Measurements from ENCODE around the gene PKD1L1.

Gene PKD1L1

DNA sequence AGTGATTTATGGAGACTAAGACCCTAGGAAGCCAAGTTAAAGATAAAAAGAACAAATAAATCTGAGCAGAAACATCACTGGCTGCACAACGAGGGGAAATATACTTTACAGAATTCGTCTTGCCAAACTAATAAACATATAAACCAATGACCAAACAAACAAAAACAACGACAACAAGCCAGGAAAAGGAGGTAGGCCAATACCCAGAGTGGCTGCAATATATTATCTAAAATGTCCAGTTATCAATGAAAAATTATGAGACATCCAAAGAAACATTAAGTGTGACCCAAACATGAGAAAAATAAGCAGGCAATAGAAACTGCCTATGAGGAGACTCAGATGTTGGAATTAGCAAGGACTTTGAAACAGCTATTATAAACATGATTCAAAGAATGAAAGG is 81.0 kb downstream of the PKD1L1 start:
- DNase-seq: no peak

DNA sequence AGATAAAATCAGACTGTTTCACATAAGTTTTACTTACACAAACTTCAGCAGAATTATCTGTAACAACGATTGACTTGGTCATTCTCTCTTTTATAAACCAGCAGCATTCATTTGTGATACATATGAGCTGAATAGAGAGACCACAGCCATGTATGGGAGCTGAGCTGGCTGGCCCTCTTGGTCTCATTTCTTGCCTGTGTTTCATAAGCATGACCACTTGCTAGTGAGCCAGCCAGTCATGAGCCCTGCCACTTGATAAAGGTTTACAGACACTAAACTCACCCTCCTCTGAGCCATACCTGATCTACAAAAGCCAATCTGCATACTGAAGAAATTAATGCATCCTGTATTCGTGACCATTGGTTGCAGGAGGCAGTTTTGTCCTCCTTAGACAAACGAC is 82.1 kb downstream of the PKD1L1 start:
- no peak for DNase-seq

DNA sequence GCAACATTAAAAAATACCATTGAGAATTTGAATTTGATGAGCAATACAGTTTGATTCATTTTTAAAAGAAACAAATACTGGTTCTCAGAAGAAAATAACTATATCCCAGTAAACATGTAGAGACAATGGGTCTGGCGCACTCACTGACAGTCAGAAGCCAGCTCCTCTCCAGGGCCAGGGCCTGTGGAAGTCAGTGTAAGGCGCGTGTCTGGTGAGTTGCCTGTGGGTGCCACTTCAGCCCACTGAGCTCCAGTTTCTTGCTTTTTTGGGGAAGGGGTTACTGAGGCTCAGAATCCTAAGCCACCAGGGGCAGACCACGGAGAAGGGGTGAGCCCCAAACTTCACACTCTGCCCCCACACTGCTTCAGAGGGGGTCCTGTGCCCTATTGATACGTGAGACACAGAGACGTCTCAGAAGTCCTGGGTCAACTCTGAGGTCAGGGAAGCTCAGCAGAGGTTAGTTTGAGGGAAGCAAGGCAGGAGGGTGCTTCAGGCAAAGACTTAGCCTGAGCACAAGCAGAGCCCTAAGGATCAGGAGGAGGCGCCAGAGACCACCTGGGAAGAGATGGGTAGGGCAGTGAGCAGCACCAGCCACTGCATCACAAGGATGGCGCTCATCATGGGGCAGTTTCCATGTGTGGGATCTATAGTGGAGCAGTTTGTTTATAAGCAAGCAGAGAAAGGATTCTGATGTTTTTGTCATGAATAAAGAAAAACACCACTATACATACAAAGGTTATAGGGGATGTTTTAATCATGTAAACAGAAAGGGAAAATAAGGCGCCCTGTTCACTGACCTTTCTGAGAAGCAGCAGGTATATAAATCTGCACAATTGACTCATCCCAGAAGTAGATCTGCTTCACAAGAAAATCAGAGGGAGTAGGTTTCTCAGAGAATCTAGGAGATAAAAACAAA is 95.7 kb downstream of the PKD1L1 start:
- no peak for DNase-seq

DNA sequence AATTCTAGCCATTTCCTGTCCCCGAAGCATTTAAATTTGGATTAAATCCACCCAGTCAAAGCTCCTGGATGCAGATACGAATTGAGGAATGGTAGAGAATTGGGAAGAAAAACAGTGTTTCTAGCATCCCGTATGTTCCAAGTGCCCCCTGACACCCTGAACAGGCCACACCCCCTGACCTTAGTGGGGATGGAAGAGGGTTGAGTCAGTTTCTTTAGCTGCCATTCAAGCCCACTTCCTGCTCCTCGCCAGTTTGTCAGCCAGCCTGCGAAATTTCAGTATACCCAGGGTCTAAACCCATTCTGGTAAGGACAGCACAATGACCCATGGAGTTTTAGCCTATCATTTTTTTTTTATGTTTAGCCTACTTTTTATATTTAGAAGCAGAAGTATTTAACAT is 101.1 kb downstream of the PKD1L1 start:
- no peak for DNase-seq

DNA sequence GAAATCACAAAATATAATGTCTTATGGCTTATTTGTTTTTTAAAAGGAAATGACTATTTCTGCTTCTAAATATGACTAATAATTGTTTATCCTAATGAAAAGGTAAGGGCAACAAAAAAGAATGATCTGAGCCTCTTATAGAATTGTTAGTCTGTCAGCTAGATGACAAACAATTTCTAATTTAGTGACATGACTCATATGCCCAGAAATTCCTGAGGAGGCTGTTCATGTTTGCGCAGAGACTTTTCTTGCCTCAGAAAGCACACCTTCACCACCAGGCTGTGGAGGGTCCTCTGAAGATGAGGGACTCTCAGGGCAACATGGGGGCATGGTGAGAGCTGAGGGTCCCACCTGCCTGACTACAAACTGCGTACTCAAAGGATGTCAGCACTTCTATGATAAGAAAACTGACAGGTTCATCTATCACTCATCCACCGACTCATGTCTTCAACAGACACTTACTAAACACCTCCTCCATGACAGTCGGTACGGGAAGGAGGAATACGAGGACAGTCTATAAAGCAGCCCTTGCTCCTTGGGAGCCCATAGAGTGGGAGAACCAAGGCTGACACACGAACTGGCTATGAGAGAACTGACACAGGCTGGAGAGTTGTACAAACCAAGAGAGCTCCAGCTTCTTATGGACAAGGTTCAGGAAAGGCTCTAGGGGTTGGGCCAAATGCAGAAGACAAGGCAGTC is 102.0 kb downstream of the PKD1L1 start:
- DNase-seq: no peak

DNA sequence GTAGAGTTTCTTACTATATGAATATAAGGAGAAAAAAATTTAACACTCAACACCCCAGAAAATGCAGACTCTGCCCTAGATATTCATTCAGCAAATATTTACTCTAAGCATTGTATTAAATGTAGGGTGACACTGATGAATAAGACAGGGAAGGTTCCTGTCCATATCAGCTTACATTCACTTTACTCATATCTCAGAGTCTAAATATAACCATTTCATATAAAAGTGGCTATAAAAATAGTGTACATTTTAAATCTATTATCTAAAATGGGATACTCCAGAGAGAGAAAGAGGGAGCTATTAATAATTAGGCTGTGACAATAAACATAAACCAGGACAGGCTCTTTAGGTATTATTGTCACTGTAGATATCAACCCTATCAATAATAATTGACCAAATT is 104.0 kb downstream of the PKD1L1 start:
- no peak for DNase-seq

DNA sequence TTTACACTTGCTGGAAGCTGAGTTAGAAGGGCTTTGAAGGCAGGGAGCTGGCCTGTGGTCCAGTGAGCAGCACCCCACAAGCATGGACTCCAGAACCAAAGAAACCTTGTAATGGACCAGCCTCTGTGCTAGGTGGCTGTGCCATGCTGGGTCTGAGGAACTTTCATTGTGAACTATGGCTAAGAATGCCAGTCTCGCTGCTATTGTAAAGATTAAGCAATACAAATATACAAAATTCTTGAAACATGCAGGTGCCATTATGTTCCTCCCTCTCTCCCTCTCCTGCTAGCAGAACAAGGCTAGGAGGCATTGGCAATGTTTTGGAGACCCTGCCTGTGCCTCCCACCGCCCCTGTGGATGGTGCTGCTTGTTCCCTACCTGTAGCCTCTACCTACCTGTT is 105.0 kb downstream of the PKD1L1 start:
- DNase-seq: no peak

DNA sequence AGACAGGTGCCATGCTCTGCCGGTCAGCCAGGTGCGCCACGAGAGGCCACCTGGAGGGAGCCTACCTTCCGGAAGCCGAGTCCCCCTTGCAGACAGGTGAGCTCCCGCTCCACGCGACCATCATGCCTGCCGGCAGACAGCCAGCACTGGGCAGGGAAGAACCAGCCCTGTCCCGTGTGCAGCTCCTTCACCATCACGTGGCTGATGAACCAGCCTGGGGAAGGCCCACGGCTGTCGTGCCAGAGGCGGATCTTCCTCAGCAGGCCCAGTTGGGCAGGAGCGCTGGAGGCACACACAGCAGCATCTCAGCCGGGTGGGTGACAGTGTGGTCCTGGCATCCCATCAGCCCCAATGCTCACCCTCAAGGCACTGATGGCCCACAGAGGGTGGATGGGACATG is 108.9 kb downstream of the PKD1L1 start:
- DNase-seq: no peak

DNA sequence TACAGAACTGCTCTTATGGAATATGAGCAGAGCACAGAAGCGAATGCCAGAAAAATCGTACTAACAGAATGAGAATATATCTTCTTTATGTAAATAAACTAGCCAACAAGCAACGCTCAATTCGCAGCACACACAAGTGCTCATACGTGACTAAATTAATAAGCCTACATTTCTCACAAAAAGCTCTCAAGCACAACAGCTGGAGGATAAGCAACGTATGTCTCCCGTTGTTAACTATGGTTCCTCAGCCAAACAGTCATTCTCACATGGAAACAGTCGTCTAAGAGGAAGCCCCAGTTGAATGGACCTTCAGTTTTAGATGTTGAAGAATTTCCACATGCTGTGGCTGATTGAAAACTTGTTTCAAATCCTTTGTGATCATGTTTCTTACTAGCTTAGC is 110.4 kb downstream of the PKD1L1 start:
- no peak for DNase-seq

DNA sequence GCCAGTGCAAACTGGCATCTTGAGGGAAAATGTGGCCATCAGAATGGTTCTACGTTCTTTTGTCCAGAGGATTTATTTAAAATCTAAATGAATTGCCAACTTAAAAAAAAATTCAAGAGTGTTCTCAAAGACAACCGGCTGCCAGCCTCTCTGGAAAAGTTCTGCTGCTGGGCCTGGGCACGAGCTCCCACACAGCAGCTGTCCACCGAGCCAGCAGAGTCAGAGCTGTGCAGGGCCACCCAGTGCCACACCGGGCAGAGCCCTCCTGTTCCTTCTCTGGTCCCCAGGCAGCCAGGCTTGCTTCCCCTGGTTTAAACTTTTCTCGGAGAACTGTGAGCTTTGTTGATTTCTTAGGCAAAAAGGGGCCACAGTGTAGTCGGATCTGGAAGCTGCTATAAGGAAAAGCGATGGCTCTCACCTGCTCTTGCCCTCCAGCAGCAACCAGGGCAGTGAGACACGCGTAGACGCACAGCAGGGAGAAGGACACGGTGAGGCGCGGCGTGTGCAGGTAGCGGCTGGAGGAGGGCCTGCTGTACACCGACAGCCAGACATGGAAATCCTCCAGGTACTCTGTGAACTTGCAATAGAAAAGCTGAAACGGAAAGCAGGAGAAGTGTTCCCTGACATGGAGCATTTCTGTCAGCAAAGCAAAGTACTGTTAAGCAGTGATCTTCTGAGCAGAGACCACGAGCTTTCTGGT is 111.6 kb downstream of the PKD1L1 start:
- no peak for DNase-seq

DNA sequence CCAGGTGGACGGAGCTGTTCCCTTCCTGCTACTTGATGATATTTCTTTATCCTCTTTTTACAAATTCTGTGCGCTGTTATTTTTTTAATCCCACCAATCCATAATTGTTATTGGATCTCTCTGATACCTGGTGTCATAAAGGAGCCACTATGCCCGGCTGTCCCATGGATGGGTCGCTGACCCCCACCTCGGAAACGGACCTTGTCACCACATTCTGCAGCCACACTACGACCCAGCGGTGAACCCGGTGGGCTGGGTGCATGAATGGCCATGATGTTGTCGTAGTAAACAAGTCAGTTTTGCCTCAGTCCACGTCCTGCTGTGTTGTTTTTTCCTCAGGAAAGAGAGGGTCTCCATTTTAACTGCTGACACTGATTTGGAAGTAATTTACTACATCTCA is 112.2 kb downstream of the PKD1L1 start:
- no peak for DNase-seq

DNA sequence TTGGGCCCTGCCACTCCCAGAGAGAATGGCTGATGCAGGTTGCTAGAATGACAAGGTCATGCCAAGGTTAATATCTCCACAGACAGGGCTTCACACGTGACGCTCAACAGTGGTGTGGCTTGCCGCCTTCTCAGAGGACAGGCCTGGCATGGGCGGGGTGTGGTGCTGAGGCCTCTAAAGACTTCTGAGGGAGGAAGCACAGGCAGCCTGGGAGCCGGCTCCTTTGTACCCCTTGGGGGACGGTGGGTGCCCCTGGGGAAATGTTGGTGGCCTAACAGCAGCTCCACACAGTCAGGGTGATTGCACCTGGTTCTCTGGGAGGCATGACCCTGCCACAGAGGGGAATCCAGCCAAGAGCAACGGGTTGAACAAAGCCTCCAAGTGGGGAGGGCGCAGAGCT is 115.1 kb downstream of the PKD1L1 start:
- DNase-seq: no peak

DNA sequence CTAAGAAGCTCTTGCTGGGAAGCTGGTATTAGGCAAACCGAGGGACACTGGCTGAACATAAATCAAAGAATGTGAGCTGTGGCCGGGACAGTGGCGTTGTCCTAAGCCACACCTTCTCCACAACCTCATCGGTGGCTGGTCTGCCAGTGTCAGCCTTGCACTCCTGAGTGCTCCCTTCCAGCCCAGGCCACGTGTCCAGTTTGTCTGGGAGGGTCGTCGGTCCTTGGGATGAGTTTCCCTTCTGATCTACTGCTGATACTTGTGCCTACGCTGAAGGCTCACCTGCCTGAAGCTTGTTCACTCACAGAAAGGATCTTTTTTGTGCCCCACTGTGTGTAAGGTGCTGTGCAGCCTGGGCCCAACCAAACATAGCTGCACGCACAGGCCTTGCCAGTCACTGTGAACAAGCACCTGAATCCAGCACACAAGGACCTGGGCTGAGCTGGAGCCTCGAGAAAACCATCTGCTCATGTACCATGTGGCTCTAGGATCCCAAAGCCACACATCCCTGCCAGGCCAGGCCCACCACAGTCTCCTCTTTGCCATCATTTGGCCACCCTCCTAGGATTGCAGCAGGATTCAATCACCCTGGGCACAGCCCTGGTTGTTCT is 116.1 kb downstream of the PKD1L1 start:
- DNase-seq: no peak

DNA sequence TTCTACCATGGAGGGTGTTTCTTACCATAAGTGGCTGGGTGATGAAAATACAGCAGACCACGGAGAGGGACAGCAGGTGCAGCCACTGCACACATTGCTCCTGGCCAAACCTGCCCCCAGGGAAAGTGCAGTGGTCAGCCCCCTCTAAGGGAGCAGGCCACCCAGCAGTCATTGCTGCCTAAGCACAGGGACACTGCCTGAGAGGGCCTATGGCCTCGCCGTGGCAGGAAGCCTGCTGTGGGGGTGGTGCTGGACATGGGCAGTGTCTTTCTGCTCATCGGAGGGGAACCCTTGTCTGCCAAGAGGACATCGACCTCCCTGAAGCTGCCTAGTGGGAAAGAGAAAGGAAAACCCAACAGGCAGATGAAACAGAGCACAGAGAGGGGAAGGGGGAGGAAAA is 118.3 kb downstream of the PKD1L1 start:
- no peak for DNase-seq

DNA sequence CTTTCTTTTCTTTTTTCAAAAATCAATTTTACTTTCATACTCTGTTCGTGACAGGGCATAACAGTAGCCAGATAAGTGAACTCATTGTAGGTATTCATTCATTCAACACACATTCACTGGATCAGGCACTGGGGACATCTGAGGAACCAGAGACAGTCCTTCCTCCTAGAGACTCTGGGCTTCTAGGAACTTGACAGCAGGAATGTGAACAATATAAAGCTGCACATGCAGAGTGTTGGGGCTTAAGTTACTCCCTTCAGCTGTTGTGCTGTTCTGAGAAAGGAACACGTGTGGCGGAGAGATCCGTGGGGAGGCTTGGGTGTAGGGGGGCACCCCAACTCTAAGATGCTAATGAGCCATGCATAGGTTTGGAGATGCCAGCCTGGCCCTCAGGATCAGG is 120.4 kb downstream of the PKD1L1 start:
- DNase-seq: no peak

DNA sequence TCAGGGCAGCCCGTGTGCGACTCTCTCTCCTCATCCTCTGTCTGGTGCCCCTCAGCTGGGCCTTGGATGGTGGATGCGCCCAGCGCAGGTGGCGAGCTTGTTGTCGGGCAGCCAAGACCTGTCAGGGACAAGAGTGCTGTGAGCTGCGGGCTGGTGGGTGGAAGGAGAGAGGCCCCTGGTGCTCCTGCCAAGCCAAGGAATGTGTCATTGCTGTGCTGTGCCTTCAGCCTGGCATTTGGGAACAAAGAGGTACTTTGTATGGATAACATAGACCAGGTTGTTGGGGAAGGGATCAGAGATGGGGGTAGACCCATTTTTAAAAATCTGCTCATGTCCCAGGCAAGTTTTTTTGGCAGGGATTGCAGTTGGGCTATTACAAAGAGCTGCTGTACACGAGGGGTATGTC is 120.9 kb downstream of the PKD1L1 start:
- no peak for DNase-seq

DNA sequence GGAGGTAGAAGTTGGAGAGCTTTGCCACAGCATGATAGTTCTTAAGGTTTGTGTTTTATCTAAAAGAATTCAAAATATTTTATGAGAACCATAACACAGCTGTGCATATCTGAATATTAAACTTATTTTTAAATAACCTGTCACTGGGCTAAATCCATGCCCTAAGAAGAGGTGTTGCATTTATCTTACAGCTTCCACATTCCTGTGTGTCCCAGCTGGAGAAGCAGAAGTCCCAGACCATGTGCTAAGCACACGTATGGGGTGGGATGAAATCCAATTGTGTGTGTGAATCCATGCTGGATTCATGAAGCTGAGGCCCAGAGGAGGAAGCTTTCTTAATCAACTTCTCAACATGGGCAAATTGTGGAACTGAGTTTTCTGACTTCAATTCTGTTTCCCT is 121.5 kb downstream of the PKD1L1 start:
- no peak for DNase-seq

DNA sequence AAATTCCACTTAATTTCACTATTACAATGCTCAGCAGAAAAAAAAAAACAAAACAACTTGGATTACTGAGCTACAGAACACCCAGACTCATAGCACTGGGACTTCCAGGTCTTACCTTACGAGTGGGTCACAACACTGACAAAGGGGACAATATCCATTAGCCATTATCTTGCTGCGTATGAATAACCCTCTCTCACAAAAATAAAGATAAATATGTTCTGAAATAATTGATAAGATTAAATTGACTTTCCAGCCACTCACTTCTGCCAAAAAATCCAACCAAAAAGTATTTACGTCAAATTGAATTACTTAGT is 128.7 kb downstream of the PKD1L1 start:
- no peak for DNase-seq

DNA sequence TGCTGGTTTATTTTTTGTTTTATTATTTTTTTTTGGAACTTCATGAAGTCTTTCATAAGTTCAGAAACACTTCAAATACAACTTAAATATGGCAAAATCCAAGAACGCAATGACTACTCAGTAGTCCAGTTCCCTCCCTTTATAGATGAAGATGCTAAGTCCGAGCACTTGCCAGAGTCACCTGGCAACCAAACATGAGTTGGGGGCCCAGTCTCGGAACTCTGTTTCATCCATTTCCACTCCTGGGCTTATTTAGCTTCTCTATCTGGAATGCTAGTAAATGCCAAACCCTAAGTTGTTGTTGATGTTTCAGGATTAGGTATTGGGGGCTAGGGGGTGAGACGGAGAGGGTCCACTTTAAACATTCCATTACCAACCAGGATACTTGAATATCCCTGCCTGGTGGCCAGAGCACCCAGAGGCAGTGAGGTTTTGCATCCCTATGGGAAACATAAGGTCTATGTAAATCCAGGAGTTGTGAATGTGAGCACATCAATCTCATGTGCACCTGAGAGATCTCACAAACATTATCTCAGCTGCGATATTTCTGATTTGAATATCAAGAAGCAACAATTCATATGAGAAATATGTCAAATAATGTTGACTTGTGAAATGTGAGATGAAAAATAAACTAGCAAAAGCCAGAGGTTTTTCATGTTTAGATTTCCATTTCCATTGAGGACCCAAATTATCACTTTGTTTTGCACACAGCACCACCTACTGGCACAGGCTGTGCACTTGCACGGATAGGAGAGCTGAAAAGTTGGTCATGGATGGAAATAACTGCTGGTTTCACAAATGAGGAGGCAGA is 129.3 kb downstream of the PKD1L1 start:
- peak; percentile 29 for DNase-seq

DNA sequence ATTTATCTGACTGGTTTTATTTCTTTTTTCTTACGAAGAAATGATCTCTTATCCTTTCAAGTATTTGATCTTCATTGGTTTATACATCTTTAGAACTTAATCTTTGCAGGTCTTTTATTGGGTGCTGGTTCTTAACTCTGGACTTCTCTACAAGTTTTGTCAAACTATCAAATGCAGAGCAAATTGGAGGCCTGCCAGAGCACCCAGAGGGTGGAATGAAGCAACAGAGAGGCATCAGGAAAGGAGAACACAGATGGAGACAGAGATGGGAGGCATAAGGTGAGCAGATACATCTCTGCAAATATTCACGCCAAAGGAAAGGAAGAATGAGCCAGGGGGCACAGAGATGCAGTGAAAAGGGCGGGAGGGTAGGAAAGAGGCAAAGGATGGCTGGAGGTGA is 130.3 kb downstream of the PKD1L1 start:
- DNase-seq: peak; percentile 44

DNA sequence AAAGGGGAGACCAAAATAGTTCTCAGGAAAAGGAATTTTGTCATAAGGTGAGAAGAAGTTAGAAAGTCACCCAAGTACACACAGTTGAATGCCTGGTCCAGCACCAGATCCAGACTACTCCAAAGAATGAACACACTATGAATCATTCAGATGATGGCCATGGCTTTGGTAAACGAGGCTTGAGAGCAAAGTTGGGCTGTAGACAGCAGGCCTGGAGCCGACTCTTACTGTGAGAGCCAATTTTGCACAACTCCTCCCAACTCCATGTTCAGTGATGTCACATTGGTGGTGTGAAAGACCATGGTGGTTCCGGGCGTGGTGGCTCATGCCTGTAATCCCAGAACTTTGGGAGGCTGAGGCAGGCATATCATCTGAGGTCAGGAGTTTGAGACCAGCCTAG is 131.6 kb downstream of the PKD1L1 start:
- peak; percentile 26 for DNase-seq

DNA sequence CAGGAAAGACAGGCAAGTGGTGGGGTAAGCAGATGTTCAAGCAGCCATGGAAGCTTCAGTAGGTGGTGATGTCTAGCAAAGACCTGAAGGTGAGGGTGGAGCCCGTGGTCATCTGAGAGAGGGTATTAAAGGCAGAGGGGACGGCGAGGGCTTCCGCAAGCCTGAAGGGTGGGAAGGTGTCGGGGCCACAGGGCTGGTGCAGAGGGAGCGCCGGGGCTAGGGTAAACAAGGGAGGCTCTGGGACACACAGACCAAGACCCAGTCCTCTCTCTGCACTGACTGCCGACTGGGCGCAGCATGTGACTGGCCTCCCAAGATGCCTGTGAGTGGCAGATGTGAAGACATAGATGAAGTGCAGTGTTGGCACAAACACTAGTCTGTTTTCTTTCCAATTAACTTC is 132.4 kb downstream of the PKD1L1 start:
- no peak for DNase-seq

Measured in NCI-H226 (cell line).